Daoy (cell line): ENCODE measurements around the gene WDR19. TPM values are rescaled to one million over a fixed set of nuclear protein-coding genes. Genes with fewer than 3 reads are reported as not detected.
A peak's percentile ranks its signal among the peaks of the same experiment; 100 is the strongest.
"Not testable (repeated sequence)": the region's sequence is repeated elsewhere in the genome, so short reads cannot be mapped to it uniquely, and the experiment has no call there.

Experiments used
- DNase-seq: peaks from one replicate; pipeline ENCODE4 v3.0.0-alpha.2; 2015; ENCODE audit warnings: low read depth
- total RNA-seq: library from RNA; depleted of rRNA; stranded (reverse); fragments of >200 nt; shearing (Covaris generic); gene quantifications from 2 replicates; pipeline ENCODE4 v1.2.3, GENCODE V29; 2014

Gene WDR19
- total RNA-seq, 1 experiment from 2014 or later = 12.5 TPM

- DNase-seq = no peak
Measured at GRCh38 chr4:39233114-39233513, 50.8 kb downstream of the WDR19 start.

GRCh38 chr4:39233783-39234182 lies 51.5 kb downstream of the WDR19 start:
- no peak for DNase-seq

- DNase-seq = no peak
Measured at GRCh38 chr4:39235021-39235420, 52.7 kb downstream of the WDR19 start.

GRCh38 chr4:39235696-39236095 lies 53.4 kb downstream of the WDR19 start:
- DNase-seq = no peak

- no peak for DNase-seq
Measured at GRCh38 chr4:39237179-39237578, 54.9 kb downstream of the WDR19 start.

- DNase-seq = no peak
Measured at GRCh38 chr4:39243462-39243861, 61.1 kb downstream of the WDR19 start.

GRCh38 chr4:39255266-39255665 lies 72.9 kb downstream of the WDR19 start:
- peak; percentile 42 for DNase-seq

- no peak for DNase-seq
Measured at GRCh38 chr4:39255871-39256270, 73.5 kb downstream of the WDR19 start.

- peak; percentile 7 for DNase-seq
Measured at GRCh38 chr4:39256436-39256835, 74.1 kb downstream of the WDR19 start.

- no peak for DNase-seq
Measured at GRCh38 chr4:39259571-39260330, 77.4 kb downstream of the WDR19 start.

GRCh38 chr4:39263895-39264294 lies 81.6 kb downstream of the WDR19 start:
- no peak for DNase-seq

GRCh38 chr4:39274503-39274902 lies 92.2 kb downstream of the WDR19 start:
- no peak for DNase-seq

GRCh38 chr4:39277661-39278060 lies 95.3 kb downstream of the WDR19 start:
- DNase-seq = not testable (repeated sequence)

- DNase-seq = no peak
Measured at GRCh38 chr4:39278476-39278875, 96.1 kb downstream of the WDR19 start.

GRCh38 chr4:39279416-39279815 lies 97.1 kb downstream of the WDR19 start:
- DNase-seq = no peak

GRCh38 chr4:39280770-39281169 lies 98.4 kb downstream of the WDR19 start:
- no peak for DNase-seq

GRCh38 chr4:39285111-39285795 lies 102.9 kb downstream of the WDR19 start:
- DNase-seq = no peak

- no peak for DNase-seq
Measured at GRCh38 chr4:39285853-39286252, 103.5 kb downstream of the WDR19 start.

- DNase-seq = no peak
Measured at GRCh38 chr4:39286263-39286662, 103.9 kb downstream of the WDR19 start.

GRCh38 chr4:39287223-39287622 lies 104.9 kb downstream of the WDR19 start:
- DNase-seq = no peak

- DNase-seq = no peak
Measured at GRCh38 chr4:39291686-39292085, 109.4 kb downstream of the WDR19 start.

- not testable (repeated sequence) for DNase-seq
Measured at GRCh38 chr4:39292433-39292832, 110.1 kb downstream of the WDR19 start.

- no peak for DNase-seq
Measured at GRCh38 chr4:39295784-39296183, 113.5 kb downstream of the WDR19 start.
